Kidney (tissue), 14 donors: ENCODE data around the gene ALPK1. TPM values are rescaled to one million over a fixed set of nuclear protein-coding genes. Genes with fewer than 3 reads are reported as not detected.

Source experiments
- DNase-seq, 5 donors: peaks; one replicate each; pipeline ENCODE4 v3.0.0-alpha.2; 2013 to 2020
- FAIRE-seq: peaks from 2 replicates; lab custom pipeline; 2012; peaks lifted over from hg19 to GRCh38; lab: Jason Lieb, UNC
- H3K27ac ChIP-seq, 2 donors: one replicate each; pipeline ENCODE4 v1.7.0; 2013; ENCODE audit warnings: low read depth in 2 of 2, low read length in 2 of 2, inconsistent platforms in 1 of 2
- H3K27me3 ChIP-seq: one replicate; pipeline ENCODE4 v1.7.1; 2013; ENCODE audit warnings: low read length, inconsistent platforms; ENCODE audit not compliant: control insufficient read depth, insufficient read depth
- H3K36me3 ChIP-seq, 3 donors: one replicate each; pipeline versions ENCODE4 v1.7.0 to v1.7.1; 2013; ENCODE audit warnings: low read length in 3 of 3, control low read depth in 1 of 3, inconsistent platforms in 1 of 3; ENCODE audit not compliant: insufficient read depth in 3 of 3, control insufficient read depth in 2 of 3
- H3K4me1 ChIP-seq, 3 donors: one replicate each; pipeline versions ENCODE4 v1.7.0 to v1.7.1; 2013; ENCODE audit warnings: low read length in 3 of 3, inconsistent platforms in 1 of 3, low read depth in 1 of 3; ENCODE audit not compliant: control insufficient read depth in 2 of 3, insufficient read depth in 2 of 3
- H3K4me3 ChIP-seq, 3 donors: one replicate each; pipeline versions ENCODE4 v1.7.0 to v1.8.1; 2013; ENCODE audit warnings: low read length in 3 of 3, control low read depth in 1 of 3, inconsistent platforms in 1 of 3
- H3K9ac ChIP-seq, 3 donors: one replicate each; pipeline versions ENCODE4 v1.7.0 to v1.7.1; 2013; ENCODE audit warnings: low read length in 3 of 3, control low read depth in 1 of 3, inconsistent platforms in 1 of 3
- H3K9me3 ChIP-seq, 3 donors: one replicate each; pipeline versions ENCODE4 v1.7.0 to v1.7.1; 2013; ENCODE audit warnings: low read length in 3 of 3, control low read depth in 1 of 3, inconsistent platforms in 1 of 3; ENCODE audit not compliant: control insufficient read depth in 2 of 3, insufficient read depth in 1 of 3
- intact Hi-C: fragments of 100-400 bp; cut with DNase I; formaldehyde crosslinking; loops from one replicate; pipeline ENCODE4 v1.11.1; 2022
- polyA plus RNA-seq: library from polyadenylated mRNA; stranded (reverse); fragments of 350-450 nt; fragmentation: Illumina TruSeq; extraction: RNeasy Lipid Tissue Mini Kit (QIAGEN cat#74804); gene quantifications from one replicate; pipeline ENCODE4 v1.2.3, GENCODE V29; 2014; ENCODE audit warnings: low read depth, low replicate concordance; ENCODE audit not compliant: insufficient read depth
- total RNA-seq: library from RNA; stranded (reverse); fragmentation: NEBNext Ultra II Directional; extraction: Animal tissue kit (Norgen Biotek cat#: 25700); gene quantifications from one replicate; pipeline ENCODE4 v1.2.1, GENCODE V29; 2021
- TF ChIP-seq, protein P1 (sequence below): IDR thresholded peaks from 3 replicates; pipeline ENCODE4 v1.5.1; 2012; ENCODE audit warnings: mild to moderate bottlenecking, moderate library complexity, borderline replicate concordance; ENCODE audit not compliant: insufficient read depth; ENCODE audit errors: extremely low read depth
- donor health status: control.
- donor health status: control.
- donor health status: control.
- donor health status: control.
- donor health status: control.
- donor health status: DM: yes; HTN: yes; CAD: no.
- donor health status: Normal renal cell carcinoma (clear cell type).

ALPK1 gene
- total and polyA plus RNA-seq, 2 donors from 2014 or later: 5.9 to 33.5 TPM

DNA sequence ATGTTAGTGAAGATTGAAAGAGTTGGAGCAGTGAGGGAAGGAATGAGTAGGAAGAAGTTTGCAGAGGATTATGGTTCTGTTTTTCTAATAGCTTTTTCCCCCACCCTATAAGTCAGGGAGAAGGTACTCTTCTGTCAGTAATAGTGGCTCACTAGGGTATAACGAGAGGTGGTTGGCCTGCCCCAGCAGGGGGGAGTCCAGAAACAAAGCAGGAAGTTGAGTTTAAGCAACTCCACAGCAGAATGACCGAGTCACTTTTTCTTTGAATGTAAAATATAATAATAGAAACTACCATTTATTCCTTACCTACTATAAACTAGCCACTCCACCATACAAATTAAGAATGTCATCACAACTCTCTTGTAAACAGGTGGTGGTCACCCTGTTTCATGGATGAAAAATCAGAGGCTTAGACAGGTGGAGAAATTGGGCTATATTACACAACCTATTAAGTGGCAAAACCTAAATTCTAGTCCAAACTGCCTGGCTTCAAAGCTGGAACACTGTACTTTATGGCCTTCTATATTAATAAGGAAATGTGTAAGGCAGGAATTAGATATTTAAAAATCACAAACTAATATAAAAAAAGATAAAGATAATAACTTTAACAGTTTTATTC, 43.7 kb upstream of the ALPK1 start:
- intact Hi-C loops: no loop called here
- no peak overlapping the region for H3K9ac ChIP-seq
- H3K9me3 ChIP-seq: no peaks in the 10 kb centered on the region
- peaks cover 0 to 6% (median 5%) of the 10 kb centered on the region in 3 donors for H3K36me3 ChIP-seq
- TF ChIP-seq, protein P1, sequence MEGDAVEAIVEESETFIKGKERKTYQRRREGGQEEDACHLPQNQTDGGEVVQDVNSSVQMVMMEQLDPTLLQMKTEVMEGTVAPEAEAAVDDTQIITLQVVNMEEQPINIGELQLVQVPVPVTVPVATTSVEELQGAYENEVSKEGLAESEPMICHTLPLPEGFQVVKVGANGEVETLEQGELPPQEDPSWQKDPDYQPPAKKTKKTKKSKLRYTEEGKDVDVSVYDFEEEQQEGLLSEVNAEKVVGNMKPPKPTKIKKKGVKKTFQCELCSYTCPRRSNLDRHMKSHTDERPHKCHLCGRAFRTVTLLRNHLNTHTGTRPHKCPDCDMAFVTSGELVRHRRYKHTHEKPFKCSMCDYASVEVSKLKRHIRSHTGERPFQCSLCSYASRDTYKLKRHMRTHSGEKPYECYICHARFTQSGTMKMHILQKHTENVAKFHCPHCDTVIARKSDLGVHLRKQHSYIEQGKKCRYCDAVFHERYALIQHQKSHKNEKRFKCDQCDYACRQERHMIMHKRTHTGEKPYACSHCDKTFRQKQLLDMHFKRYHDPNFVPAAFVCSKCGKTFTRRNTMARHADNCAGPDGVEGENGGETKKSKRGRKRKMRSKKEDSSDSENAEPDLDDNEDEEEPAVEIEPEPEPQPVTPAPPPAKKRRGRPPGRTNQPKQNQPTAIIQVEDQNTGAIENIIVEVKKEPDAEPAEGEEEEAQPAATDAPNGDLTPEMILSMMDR: no peak
- no peak for DNase-seq
- FAIRE-seq: no peak
- H3K4me1 ChIP-seq: no peaks in the 10 kb centered on the region
- H3K27ac ChIP-seq: no peak overlapping the region
- no peak overlapping the region for H3K4me3 ChIP-seq
- H3K27me3 ChIP-seq: no peaks in the 10 kb centered on the region

DNA sequence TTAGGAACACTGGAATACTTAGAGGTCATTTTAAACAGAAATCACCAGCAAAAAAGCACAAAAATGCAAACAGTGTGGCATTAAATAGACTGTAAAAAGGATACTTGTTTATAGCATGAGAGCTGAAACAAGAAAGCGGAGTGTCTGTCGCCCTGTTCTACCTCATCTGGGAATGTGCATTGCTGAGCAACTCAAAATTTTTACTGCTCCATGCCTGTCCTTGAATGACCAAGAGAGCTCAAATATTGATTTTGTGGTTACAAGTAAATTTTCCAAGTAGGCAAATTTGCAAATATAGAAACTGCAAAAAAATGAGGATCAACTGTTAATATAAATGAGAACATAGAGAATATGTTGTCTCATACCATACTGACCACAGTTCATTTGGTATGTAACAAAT, 40.1 kb upstream of the ALPK1 start:
- Histone ChIP-seq H3K9ac (no peak overlapping the region), H3K27me3 (no peaks in the 10 kb centered on the region), H3K9me3 (no peaks in the 10 kb centered on the region), H3K4me1 (no peaks in the 10 kb centered on the region), H3K36me3 (peaks cover 0 to 6% (median 5%) of the 10 kb centered on the region in 3 donors), H3K27ac (no peak overlapping the region), H3K4me3 (no peak overlapping the region)
- intact Hi-C loops: no loop called here
- FAIRE-seq: no peak
- TF ChIP-seq, protein P1: no peak
- DNase-seq: no peak

DNA sequence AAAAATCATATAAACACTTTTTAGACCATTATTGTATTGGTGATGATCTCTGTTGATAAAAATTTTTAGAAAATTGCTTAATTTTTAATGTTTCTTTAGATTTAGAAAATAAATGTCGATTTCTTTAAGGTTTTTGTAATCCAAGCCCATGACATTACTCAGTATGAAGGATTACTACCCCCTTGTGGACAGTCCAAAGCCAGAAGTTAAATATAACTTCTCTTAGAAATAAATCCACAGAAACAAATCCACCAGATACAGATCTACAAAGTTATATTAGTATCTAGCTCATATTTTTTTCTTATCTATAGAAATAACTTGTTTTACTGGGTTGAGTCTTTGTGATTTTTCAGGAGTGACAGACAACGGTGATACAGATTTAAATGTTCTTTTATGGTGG, 30.3 kb upstream of the ALPK1 start:
- TF ChIP-seq, protein P1: peak; percentile 26
- H3K4me3 ChIP-seq: no peak overlapping the region
- H3K36me3 ChIP-seq: peaks cover 0 to 4% (median 2%) of the 10 kb centered on the region in 3 donors
- DNase-seq (peak in 2 of 5 donors; percentile 12 to 28), FAIRE-seq (peak; percentile 62)
- H3K9me3 ChIP-seq: no peaks in the 10 kb centered on the region
- no peaks in the 10 kb centered on the region for H3K4me1 ChIP-seq
- no peaks in the 10 kb centered on the region for H3K27me3 ChIP-seq
- no peak overlapping the region for H3K27ac ChIP-seq
- no peak overlapping the region for H3K9ac ChIP-seq
- intact Hi-C loops: no loop called here
